HG02885 (cell line): ENCODE results near the gene ANLN.
"Not testable (repeated sequence)": the region's sequence is repeated elsewhere in the genome, so short reads cannot be mapped to it uniquely, and the experiment has no call there.

Source experiments
- ATAC-seq: cut with Tn5 transposase; IDR thresholded peaks from one replicate; pipeline ENCODE4 v1.9.1; 2021; ENCODE audit warnings: mild to moderate bottlenecking; ENCODE audit not compliant: unreplicated experiment, poor library complexity

Gene ANLN

DNA sequence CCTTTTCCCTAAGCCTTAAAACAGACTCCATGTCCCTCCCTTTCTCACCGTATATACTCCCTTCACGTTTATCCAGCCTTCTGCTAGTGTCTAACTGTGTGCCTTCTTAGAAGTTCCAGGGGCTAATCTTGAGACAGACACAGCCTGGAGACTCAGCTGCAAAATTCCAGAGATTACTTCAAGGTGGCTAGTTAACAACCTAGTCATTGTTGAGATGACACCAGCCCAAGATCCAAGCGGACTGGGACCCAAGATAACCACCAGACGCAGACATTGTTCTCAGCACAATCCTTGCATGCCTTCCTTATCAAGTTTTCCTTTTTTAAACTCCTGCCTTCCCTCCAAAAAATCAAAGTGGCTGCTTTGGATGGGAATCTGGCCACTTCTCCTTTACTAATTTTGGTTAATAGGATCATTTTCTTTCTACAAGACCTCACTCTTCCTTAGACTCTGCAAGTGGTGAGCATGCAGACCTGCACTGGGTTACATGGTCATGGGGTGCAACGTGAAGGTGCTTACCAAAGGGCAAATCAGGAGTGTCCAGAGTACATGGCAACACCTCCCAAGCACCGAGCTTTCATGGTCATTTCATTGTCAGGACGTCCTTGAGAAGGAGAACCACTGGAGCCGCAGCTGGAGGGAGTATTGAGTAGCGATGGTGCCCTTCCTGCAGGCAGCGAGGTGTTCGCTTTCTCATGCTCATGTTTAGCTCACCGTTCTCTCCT lies 69.7 kb downstream of the ANLN start:
- no peak for ATAC-seq

DNA sequence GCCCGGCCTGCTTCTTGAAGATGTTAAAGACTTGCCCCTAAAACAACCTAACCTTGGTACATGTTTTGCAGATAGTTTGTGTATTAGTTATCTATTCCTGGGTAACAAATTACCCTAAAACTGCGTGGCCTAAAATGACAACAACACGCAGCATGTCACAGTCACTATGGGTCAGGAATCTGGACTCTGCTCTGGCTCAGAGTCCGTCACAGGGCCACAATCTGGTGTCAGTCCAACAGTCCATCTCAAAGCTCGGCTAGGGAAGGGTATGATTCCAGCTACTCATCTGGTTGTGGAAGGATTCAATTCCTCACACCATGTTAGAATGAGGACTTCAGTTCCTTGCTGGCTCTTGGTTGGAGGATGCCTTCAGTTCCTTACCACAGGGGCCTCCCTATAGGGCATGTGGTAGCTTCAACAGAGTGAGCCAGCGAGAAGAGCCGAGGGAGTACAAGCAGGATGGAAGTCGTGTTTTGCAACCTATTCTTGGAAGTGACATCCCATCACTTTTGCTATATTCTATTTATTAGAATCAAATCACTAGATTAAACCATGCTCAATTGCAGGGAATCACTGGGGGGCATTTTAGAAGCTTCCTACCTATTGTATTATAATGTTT lies 71.3 kb downstream of the ANLN start:
- no peak for ATAC-seq

DNA sequence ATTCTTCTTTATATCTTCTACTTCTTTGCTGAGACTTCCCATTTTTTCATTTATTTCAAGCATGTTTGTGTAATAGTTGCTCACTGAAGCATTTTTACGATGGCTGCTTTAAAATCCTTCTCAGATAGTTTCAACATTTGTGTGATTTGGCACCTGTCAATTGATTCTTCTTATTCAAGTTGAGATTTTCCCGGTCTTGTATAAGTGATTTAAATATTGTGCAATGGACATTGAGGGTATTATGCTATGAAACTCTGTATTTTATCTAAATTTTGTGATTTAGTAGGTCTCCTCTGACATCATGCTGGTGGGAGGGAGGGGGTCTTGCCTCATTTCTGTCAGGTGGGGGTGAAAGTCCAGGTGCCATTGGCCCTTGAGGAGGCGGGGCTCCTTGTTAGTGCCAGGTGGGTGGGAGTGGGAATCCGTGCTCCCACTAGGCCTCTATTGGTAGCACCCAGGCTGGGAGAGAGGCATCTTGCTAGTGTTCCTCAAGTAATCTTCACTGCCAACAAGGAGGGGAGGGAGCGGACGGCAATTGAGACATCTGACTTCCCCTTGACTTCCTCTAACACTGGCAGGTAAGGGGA lies 73.0 kb downstream of the ANLN start:
- ATAC-seq = no peak

DNA sequence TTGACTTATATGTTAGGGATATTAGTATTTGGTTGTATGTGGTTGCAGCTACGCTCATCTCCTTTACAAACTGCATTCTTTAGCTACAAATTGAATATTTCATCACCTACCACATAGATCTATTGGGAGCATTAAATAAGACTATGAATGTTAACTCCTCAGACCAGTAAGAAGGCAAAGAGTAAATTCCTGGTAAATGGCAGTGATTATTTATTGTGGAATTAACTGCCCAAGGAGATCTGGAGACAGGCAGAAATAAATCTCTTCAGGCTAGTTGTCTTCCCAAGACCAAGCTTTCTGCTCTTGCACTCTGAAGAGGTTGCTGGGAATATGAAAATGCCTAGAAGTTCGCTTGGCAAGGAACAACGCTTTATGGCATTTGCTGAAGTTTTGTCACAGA lies 74.6 kb downstream of the ANLN start:
- ATAC-seq = no peak

DNA sequence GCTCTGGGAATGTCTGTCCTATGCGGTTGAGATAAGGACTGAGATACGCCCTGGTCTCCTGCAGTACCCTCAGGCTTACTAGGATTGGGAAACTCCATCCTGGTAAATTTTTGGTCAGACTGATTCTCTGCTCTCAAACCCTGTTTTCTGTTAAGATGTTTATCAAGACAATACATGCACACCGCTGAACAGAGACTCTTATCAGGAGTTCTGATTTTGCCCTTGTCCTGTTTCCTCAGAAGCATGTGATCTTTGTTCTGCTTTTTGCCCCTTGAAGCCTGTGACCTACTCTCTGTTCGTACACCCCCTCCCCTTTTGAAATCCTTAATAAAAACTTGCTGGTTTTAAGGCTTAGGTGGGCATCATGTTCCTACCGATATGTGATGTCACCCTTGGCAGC lies 76.3 kb downstream of the ANLN start:
- not testable (repeated sequence) for ATAC-seq

DNA sequence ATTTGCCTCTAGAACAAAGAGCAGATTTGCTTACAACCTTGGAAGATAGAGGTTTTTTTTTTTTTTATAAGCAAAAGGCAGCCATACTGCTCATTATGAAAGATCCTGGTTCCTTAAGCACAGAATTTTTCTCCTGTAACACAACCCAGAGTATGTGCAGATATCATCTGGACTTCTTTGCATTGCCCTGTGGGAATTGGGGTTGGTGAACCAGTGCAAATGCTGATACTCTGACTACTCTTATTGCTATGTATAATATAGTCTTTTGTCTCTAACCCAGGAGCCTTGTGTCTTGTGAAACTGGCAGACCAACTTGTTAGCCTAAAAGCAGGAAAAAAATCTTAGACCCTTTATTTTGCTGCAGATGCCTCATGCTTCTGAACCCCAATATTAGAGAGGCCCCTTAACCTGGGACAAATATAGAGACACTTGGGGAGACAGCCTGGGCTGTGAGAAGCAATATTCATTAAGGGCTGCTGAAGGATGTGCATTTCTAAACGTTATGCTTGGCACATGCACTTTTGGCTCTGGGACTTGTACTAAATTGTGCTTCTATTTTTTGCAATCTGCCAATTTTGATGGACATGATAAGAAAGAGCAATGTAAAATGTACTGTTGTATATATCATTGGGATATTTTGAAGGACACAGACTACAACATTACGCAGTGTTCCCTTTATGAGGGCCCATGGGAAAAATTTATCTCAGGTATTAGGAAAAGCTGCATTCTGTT lies 78.9 kb downstream of the ANLN start:
- no peak for ATAC-seq

DNA sequence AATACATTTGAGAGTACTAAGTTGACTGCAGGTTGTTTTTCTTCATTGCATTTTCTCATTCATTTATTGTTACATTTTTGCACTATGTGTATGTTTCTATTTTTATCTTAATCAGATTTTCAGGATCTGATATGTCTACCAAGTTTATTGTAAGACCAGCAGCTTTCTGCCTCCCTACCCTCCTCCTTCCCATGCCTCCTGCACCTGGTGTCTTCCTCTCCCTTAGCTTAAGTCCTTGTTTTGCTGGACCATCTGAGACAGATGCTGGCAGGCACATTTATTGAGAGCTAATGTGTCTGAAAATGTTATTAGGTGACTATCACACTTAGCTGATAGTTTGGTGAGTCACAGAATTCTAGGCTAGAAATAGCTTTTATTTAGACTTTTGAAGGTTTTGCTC lies 79.6 kb downstream of the ANLN start:
- ATAC-seq = no peak

DNA sequence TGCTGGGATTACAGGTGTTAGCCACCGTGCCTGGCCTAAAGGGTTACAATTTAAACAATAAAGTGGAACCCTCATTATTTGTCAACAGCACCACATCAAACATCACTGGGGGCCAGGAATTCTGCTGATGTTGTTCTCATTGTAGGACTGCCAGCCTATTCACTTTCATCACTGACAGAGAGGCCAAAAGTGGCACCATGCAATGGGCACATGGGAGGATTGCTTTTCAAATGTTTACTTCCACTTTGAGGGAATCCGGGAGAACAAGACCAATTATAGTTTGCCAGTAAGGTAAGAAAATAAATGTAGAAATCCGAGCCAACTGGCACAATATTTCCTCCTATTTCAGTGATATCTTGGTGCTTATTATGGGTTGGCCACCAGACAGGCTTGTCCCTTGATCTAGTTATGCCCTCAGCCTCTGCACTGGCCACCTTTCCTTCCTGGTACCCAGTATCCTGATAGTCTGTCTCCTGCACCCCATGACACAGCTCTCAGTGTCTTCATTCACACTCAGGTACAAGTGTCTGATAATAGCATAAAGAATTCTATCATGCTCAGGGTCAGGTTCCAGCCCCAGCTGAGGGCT lies 82.6 kb downstream of the ANLN start:
- ATAC-seq = no peak

DNA sequence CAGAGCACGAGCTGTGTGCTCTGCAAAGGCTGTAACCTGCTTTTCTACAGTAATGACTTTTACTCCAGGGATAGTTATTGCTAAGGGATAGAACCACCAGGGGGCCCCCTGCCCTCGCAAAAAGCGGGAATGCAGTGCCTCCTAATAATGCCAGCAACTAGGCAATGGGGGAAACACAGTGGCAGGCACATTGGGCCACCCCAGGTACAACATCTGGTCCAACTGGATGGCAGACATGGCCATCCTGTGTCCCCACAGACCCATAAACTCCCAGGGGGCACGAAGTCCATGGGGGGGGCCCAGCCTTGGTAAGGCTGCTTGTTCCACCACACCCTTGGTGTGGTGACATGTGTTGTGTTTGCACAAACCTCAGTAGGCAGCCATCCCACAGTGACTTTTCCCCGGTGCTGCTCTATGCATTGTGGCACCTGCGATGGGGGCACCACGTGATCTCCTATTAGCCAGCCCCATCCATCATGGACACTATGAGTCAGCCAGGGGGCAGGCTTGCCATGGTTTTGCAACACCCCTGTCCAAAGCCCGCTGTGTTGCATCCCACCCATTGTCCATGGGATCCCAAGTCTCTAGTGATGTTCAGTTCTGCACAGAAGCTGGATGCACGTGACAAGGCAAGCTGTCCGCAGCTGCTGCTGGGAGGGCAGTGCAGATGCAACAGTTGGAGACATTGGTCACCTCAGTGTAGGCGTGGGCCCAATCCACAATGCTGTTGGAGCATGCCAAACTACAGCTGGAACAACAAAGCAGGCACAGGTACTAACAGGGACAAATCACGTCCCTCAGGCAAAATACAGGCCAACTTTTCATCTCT lies 84.0 kb downstream of the ANLN start:
- ATAC-seq = no peak

DNA sequence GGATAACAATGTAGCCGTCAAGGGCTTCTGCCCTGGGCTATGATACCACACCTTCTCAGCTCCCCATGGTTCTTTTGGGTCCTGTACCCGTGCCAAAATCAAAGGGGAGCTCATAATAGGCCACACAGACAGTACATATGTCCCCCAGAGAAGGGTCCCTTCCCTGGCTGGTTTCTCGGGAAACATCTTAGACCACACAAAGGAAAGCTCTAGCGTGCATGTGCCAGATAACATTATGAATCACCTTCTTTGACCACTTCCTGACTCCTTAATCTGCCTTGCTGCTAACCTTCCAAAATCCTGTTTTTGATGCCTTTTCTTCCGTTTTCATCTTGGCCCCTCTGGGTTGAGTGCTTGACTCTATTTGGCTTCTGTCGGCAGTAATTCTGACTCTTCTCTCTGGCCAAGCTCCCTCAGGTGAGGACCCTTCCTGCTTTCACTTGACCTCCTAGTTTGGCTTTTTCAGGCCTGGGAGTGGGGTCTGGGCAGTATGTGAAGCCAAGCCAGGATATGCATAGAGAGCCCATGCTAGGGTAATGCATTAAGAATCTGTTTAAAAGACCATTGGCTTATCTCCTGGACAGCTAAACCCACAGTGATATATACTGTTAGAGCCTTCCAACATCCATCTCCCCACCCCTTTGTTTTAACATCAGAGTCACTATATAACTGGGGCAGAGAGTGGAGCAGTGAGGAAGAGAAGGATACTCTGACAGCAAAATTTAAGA lies 84.8 kb downstream of the ANLN start:
- no peak for ATAC-seq

DNA sequence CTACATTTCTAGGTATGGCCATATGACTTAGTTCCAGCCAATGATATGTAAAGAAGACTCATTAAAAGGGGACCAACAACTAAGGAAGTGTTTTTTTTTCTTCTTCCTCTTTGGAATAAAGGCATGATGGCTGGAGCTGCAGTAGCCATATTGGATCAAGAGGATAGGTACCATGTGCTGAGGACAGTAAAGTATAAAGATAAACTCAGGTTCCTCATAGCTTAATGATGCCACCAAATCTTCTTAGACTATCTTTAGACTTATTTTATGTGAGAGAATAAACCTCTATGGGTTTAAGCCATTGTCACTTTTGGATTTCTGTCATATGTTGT lies 85.3 kb downstream of the ANLN start:
- ATAC-seq = no peak

DNA sequence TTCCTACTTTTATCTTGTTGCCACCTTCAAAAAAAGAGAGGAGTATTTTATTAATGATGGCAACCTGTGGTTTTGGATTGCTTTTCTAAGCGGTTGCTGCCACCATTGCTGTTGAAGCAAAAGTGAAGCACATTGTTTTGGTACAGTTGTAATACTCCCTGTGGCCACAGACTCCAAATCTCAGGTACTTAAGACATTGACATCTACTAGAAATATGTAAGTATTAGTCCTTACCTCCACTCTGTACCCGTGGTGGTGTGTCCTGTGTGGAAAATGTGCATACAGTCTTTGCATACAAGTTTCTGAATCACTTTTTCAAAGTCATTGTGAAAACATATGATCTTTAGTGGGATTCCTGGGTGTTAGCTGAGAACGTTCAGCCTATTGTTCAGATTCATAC lies 85.7 kb downstream of the ANLN start:
- ATAC-seq = no peak

DNA sequence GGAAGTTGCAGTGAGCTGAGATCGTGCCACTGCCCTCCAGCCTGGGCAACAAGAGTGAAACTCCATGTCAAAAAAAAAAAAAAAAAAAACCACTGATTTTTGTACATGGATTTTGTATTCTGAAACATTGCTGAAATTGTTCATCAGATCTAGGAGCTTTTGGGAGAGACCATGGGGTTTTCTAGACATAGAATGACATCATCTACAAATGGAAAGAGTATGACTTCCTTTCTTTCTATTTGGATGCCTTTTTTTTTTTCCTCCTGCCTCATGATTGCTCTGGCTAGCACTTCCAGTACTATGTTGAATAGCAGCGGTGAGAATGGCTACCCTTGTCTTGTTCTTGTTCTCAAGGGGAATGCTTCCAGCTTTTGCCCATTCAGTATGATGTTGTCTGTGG lies 89.1 kb downstream of the ANLN start:
- ATAC-seq = no peak

DNA sequence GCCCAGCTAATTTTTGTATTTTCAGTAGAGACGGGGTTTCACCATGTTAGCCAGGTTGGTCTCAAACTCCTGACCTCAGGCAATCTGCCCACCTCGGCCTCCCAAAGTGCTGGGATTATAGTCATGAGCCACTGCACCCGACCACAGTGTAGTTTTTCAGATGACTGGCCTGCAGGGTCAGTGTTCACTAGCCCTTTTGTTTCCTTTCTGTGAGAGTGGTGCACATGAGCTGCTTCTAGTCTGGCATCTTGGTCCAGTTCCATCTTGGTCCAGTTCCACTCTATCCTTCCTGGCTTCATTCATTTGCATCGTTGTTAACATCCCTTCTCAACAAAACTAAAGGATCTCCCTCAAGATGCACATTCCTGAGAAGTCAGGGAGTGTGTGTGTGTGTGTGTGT lies 94.2 kb downstream of the ANLN start:
- not testable (repeated sequence) for ATAC-seq

DNA sequence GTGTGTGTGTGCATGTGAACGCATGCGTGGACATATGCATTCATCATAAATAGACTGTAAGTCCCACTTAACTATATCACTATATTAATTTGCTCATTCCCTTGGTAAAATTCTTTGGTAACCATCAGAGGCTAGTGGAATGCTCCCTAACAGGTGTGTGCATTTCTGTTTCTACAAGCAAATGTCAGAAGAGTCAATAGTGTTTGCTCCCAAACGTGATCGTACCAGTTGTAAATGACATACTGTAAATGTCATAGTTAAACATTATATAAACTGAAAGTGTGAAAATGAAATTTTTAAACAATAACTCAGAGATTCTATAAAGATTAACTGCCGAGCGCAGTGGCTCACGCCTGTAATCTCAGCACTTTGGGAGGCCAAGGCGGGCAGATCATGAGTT lies 94.6 kb downstream of the ANLN start:
- ATAC-seq = no peak

DNA sequence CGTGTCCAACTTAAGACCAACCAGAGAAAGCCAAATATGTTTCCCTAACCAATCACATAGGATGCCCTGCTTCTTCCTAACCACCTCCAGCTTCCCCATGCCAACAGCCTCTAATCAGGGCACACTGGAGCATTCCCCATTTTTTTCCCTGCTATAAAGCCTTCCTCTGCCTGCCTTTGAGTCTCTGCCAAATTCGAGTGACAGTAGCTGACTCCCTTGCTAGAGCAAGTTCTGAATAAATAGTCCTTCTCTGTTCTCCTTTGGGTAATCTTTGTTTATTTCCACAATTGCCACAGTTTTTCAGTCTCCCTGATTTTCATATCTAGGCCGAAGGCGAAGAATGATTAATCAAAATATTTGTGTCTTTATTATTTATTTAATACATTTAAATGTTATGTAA lies 96.7 kb downstream of the ANLN start:
- ATAC-seq = no peak

DNA sequence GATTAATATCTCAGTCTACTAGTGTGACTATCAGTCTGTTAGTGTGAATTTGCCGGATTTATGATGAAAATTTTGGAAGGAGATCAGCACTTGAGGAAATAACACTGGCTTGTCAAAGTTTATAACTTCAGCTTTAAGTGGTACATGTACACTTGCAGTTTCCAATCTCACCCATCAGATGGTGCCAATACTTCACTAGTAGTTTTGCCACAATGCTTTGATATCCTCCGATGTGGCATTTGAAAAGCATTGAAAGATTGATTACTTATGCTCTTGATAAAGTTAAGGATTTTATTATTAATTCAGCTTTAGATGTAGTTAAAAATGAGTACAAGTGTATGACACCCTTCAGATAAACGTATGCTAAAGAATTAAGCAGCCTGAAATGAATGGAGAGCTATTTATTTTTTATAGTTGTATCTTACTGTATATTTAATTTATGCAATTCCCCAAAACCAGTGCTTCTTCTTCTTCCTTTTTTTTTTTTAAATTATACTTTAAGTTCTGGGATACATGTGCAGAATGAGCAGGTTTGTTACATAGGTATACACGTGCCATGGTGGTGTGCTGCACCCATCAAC lies 98.2 kb downstream of the ANLN start:
- no peak for ATAC-seq

DNA sequence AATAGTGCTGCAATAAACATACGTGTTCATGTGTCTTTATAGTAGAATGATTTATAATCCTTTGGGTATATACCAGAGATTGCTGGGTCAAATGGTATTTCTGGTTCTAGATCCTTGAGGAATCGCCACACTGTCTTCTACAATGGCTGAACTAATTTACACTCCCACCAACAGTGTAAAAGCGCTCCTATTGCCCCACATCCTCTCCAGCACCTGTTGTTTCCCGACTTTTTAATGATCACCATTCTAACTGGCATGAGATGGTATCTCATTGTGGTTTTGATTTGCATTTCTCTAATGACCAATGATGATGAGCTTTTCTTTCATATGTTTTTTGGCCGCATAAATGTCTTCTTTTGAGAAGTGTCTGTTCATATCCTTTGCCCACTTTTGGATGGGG lies 99.0 kb downstream of the ANLN start:
- not testable (repeated sequence) for ATAC-seq

DNA sequence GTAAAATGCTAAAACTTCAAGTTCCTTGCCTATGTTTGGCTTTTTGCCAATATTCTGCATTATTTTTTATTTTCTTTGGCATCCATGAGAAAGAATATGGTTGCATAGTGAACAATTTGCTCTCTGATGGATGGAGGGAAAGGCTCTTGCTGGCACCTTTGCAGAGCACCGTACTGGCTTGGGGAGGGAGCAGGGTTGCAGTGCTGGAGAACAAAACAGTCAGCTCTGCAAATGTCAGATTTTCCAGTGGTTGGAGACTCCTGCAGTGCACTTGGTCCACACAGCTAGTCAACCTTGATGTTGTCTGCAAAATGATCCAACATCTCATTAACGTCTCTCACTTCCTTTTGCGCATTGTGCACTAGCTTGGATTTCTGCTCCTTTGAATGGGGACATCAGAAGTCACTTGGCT lies 100.8 kb downstream of the ANLN start:
- ATAC-seq = no peak
